Measurements from ENCODE around the gene BCAP31.
"Not testable (repeated sequence)": the region's sequence is repeated elsewhere in the genome, so short reads cannot be mapped to it uniquely, and the experiment has no call there.

The BCAP31 gene

GRCh38 chrX:153696538-153696937 lies 27.6 kb downstream of the BCAP31 start:
- DNase-seq = not testable (repeated sequence)

GRCh38 chrX:153696100-153696499 lies 28.1 kb downstream of the BCAP31 start:
- no peak for DNase-seq

- DNase-seq = no peak
Observed at GRCh38 chrX:153694687-153695270, 29.4 kb downstream of the BCAP31 start.

GRCh38 chrX:153694256-153694655 lies 29.9 kb downstream of the BCAP31 start:
- not testable (repeated sequence) for DNase-seq

- no peak for DNase-seq
Observed at GRCh38 chrX:153693216-153694086, 30.7 kb downstream of the BCAP31 start.

- no peak for DNase-seq
Observed at GRCh38 chrX:153692611-153693156, 31.5 kb downstream of the BCAP31 start.

- DNase-seq = no peak
Observed at GRCh38 chrX:153692003-153692402, 32.2 kb downstream of the BCAP31 start.

GRCh38 chrX:153691032-153691827 lies 33.0 kb downstream of the BCAP31 start:
- not testable (repeated sequence) for DNase-seq

- no peak for DNase-seq
Observed at GRCh38 chrX:153690466-153690865, 33.7 kb downstream of the BCAP31 start.

- DNase-seq = no peak
Observed at GRCh38 chrX:153689654-153690465, 34.3 kb downstream of the BCAP31 start.

- peak in 52 of 56 donors; percentile 13 to 82 (median 60) for DNase-seq
Observed at GRCh38 chrX:153688911-153689590, 35.1 kb downstream of the BCAP31 start.

GRCh38 chrX:153688506-153688905 lies 35.7 kb downstream of the BCAP31 start:
- no peak for DNase-seq

- no peak for DNase-seq
Observed at GRCh38 chrX:153688071-153688470, 36.1 kb downstream of the BCAP31 start.

- DNase-seq = peak in 52 of 56 donors; percentile 7 to 83 (median 61)
Observed at GRCh38 chrX:153687121-153688039, 36.8 kb downstream of the BCAP31 start, which contains the start of gene SLC6A8. Gene SLC6A8 (plus strand): TSS chrX:153687926. CDS start chrX:153688575, 649 bp downstream.

- no peak for DNase-seq
Observed at GRCh38 chrX:153686711-153687110, 37.5 kb downstream of the BCAP31 start.

- no peak for DNase-seq
Observed at GRCh38 chrX:153685751-153686696, 38.2 kb downstream of the BCAP31 start.

GRCh38 chrX:153685156-153685536 lies 39.0 kb downstream of the BCAP31 start:
- no peak for DNase-seq

All from nucleus accumbens (tissue), 56 donors.